Ovary (tissue), 9 donors: ENCODE results near the gene AMFR. TPM values are rescaled to one million over a fixed set of nuclear protein-coding genes. Genes with fewer than 3 reads are reported as not detected.

Source experiments
- DNase-seq, 5 donors: peaks; one replicate each; pipeline ENCODE4 v3.0.0-alpha.2; 2019 to 2020
- H3K27ac ChIP-seq, 2 donors: fragments of 200-600 bp; one replicate each; pipeline versions ENCODE4 v1.5.1 to v1.8.0; 2019 to 2022
- H3K27me3 ChIP-seq: fragments of 200-600 bp; one replicate; pipeline ENCODE4 v1.8.0; 2022
- H3K36me3 ChIP-seq: fragments of 200-600 bp; sonication (generic); one replicate; pipeline ENCODE4 v1.5.1; 2019
- H3K4me1 ChIP-seq: one replicate; pipeline ENCODE4 v1.8.1; 2013; ENCODE audit warnings: mild to moderate bottlenecking, moderate library complexity; ENCODE audit not compliant: insufficient read depth
- H3K4me3 ChIP-seq: fragments of 200-600 bp; sonication (generic); one replicate; pipeline ENCODE4 v1.5.1; 2017
- H3K9me3 ChIP-seq, 2 donors: fragments of 200-600 bp in 1 of 2; sonication (generic) in 1 of 2; one replicate each; pipeline versions ENCODE4 v1.5.1 to v1.8.1; 2013 to 2019; ENCODE audit warnings: mild to moderate bottlenecking in 1 of 2, moderate library complexity in 1 of 2
- EP300 ChIP-seq: sonication (generic); formaldehyde crosslinking; IDR thresholded peaks from one replicate; pipeline ENCODE4 v1.6.1; 2017; ENCODE audit warnings: antibody characterized with exemption
- POLR2A ChIP-seq: fragments of 450-650 bp; IDR thresholded peaks from one replicate; pipeline ENCODE4 v1.6.1; 2017; ENCODE audit warnings: antibody characterized with exemption, mild to moderate bottlenecking, moderate library complexity
- WGBS, 3 donors: extraction: QIAGEN DNeasy Blood & Tissue Kit in 1 of 3; methylation state at CpG; one replicate each; pipeline versions ENCODE4 v1.1.5 to v1.1.7; 2013 to 2017; 5-methylcytosine and 5-hydroxymethylcytosine counted together
- intact Hi-C, 4 donors: fragments of 100-400 bp; cut with DNase I; formaldehyde crosslinking; loops; one replicate each; pipeline versions ENCODE4 v1.11.0 to v1.15.1; 2022 to 2023
- polyA plus RNA-seq, 2 donors: library from polyadenylated mRNA; stranded (reverse); fragments of 200-250 nt in 1 of 2; fragments of 350-450 nt in 1 of 2; fragmentation: Illumina TruSeq in 1 of 2; extraction: RNeasy Lipid Tissue Mini Kit (QIAGEN cat#74804) in 1 of 2; gene quantifications; one replicate each; pipeline ENCODE4 v1.2.3, GENCODE V29; 2013 to 2014
- total RNA-seq, 7 donors: library from RNA; depleted of rRNA in 2 of 7; stranded (reverse); fragments of >200 nt in 2 of 7; fragmentation: NEBNext Ultra II Directional in 3 of 7; extraction: Animal tissue kit (Norgen Biotek cat#: 25700) in 3 of 7; gene quantifications; one replicate each; pipeline versions ENCODE4 v1.1.0 to v1.2.4, GENCODE V29; 2016 to 2023
- TF ChIP-seq, protein P1 (sequence below), 3 donors: fragments of 450-650 bp in 2 of 3; fragments of 200-600 bp in 1 of 3; IDR thresholded peaks; one replicate each; pipeline versions ENCODE4 v1.5.1 to v1.8.0; 2016 to 2022; ENCODE audit warnings: antibody characterized with exemption in 3 of 3, mild to moderate bottlenecking in 1 of 3
- donor health status: DM: no; HTN: no; CAD: no; lungs with moderate emphysema.
- donor health status: DM: no; HTN: no; CAD: no.
- donor health status: Bipolar disorder and iron deficiency.
- donor health status: DM: yes; HTN: yes; CAD: no.
- donor health status: DM: no; HTN: no; CAD: no.
- donor health status: DM: yes; HTN: yes; CAD: no.

AMFR gene
- total and polyA plus RNA-seq, 9 donors: 94.1 to 130 (median 107) TPM

DNA sequence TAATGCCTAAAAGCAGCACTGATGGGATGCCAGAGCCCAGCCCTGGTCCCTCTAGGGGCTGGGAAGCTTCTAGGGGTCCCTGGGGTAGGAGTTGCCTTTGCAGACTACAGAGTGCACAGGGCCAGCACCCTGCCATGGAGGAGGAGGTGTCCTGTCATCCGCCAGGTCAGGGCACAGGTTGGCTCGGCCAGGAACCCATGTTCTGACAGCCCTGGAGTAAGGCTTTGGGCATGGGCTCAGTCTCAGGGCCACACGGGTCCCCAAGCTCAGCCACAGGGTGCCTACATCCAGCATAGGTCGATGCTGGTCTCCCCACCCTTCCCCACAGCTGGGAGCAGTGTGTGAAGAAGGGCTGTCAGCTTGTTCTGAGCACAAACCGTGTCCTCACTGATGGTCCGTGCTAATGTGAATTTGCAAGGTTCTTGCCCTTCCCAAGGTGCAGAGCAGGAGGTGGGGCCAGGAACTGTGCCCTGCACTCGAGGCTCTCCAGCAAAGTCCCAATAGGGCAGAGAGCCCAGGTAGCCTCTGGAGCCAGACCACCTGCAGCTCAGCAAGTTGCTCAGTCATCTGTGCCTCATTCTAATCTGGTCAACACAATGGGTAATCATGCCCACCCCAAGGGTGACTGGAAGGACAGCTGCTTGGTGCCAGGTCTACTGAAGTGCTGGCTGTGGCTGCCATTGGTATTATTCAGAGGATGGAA, 72.8 kb downstream of the AMFR start:
- no peak overlapping the region for H3K4me3 ChIP-seq
- H3K27me3 ChIP-seq: no peaks in the 10 kb centered on the region
- no peaks in the 10 kb centered on the region for H3K9me3 ChIP-seq
- H3K36me3 ChIP-seq: no peaks in the 10 kb centered on the region
- intact Hi-C loops: no loop called here
- no peak for TF ChIP-seq POLR2A
- TF ChIP-seq, protein P1, sequence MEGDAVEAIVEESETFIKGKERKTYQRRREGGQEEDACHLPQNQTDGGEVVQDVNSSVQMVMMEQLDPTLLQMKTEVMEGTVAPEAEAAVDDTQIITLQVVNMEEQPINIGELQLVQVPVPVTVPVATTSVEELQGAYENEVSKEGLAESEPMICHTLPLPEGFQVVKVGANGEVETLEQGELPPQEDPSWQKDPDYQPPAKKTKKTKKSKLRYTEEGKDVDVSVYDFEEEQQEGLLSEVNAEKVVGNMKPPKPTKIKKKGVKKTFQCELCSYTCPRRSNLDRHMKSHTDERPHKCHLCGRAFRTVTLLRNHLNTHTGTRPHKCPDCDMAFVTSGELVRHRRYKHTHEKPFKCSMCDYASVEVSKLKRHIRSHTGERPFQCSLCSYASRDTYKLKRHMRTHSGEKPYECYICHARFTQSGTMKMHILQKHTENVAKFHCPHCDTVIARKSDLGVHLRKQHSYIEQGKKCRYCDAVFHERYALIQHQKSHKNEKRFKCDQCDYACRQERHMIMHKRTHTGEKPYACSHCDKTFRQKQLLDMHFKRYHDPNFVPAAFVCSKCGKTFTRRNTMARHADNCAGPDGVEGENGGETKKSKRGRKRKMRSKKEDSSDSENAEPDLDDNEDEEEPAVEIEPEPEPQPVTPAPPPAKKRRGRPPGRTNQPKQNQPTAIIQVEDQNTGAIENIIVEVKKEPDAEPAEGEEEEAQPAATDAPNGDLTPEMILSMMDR (IDR thresholded peaks at IDR 0.05): no peak
- TF ChIP-seq EP300: no peak
- no peaks in the 10 kb centered on the region for H3K4me1 ChIP-seq
- H3K27ac ChIP-seq: no peak overlapping the region
- peak in 3 of 5 donors; percentile 9 to 20 (median 11) for DNase-seq
- WGBS, 3 donors: 75 to 85% (median 83%) methylated on average over 7 of the region's 7 CpGs

DNA sequence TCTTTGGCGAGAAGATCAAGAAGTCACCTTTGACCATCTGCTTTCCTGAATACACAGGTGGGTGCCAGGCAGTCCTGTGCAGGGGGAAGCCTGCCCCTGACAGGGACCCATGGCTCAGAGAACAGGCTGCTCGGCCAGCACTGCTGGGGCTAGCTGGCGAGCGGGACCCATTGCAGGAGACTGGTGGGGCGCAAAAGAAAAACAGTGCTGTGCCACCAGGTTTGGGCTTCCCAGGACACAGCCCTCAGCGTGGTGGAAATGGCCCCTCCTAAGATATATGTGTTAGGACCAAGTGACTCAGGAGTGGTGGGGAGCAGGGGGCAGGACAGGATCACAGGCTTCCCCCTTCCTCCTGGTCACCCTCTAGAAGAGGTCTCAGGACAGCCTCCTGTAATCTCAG, 73.9 kb downstream of the AMFR start:
- Histone ChIP-seq H3K4me1 (no peaks in the 10 kb centered on the region), H3K36me3 (no peaks in the 10 kb centered on the region), H3K27me3 (no peaks in the 10 kb centered on the region), H3K27ac (no peak overlapping the region), H3K9me3 (no peaks in the 10 kb centered on the region), H3K4me3 (no peak overlapping the region)
- TF ChIP-seq, protein P1 (IDR thresholded peaks at IDR 0.05): no peak
- no peak for TF ChIP-seq POLR2A
- TF ChIP-seq EP300: no peak
- intact Hi-C loops: no loop called here
- peak in 2 of 5 donors; percentile 0 to 15 for DNase-seq
- WGBS, 3 donors: 92 to 97% (median 93%) methylated on average over 6 of the region's 6 CpGs

DNA sequence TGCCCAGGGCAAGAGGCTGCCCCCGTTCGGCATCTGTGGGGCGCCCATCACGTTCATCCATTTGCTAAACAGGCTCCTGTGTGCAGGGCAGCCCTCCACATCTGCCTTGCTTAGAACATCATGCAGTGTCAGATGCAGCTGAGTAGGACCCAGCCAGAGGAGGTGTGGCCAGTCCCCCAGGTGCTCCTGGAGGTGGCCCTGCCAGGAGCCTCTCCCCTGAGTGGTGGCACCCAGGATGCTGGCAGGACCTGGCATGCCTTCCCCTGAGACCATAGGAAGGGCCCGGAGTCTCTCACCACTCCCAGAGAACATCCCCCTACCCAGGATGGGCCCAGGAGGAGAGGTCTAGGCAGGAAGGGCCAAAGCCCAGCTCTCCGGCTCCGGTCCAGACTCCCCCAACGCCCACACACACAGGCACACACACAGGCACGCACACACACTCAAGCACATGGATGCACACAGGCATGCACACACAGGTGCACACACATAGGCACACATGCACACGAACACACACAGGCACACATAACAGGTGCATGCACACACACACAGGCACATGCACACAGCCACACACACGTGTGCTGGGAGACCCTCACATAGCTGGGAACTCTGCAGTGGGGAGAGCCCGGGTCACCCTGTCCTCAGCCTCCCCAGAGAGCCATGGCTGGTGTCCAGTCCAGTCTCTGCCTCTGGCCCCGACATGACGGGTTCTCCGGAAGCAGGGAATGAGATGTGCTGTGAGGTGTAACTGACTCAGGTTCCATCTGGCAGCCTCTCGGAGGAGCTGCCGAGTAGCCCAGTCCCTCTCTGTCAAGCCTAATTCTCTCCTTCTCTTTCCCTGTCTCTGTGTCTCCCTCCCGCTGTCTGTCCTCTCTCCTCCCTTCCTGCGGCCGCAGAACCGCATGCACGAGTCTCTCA, 74.6 kb downstream of the AMFR start:
- 75 to 81% (median 78%) methylated on average over 22 of the region's 22 CpGs for WGBS, 3 donors
- Histone ChIP-seq H3K4me1 (no peaks in the 10 kb centered on the region), H3K27me3 (no peaks in the 10 kb centered on the region), H3K27ac (no peak overlapping the region), H3K9me3 (no peaks in the 10 kb centered on the region), H3K36me3 (no peaks in the 10 kb centered on the region), H3K4me3 (no peak overlapping the region)
- intact Hi-C loops: no loop called here
- TF ChIP-seq, protein P1 (IDR thresholded peaks at IDR 0.05): no peak
- no peak for TF ChIP-seq EP300
- TF ChIP-seq POLR2A: no peak
- DNase-seq: peak in 1 of 5 donors; percentile 17

DNA sequence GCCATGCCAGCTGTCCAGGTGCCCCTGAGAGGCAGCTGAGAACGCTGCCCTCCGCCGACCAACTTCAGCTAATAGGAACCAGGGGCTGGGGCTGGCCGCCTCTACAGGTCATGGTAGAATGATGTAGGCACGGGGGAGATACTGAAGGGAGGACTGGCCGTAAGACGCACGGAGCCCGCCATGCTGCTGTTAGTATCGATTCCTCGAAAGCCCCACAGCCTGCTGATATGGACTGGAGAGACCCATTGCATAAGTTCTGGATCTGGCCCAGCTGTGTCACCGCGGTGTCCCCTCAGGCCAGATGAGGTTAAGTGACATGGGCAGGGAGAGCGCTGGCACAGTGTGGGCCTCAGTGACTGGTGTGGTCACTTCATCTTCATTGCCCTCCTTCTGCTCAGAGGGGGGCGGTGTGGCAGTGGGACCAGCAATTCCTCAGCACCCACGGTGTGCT, 75.6 kb downstream of the AMFR start:
- no peak for DNase-seq
- no peak for TF ChIP-seq POLR2A
- TF ChIP-seq EP300: no peak
- TF ChIP-seq, protein P1 (IDR thresholded peaks at IDR 0.05): no peak
- intact Hi-C loops: loop anchor here in 1 of 4 donors (10.0 kb wide), 1 partner anchor 345 kb away; no protein-coding TSS in a partner anchor
- H3K36me3 ChIP-seq: no peaks in the 10 kb centered on the region
- no peaks in the 10 kb centered on the region for H3K4me1 ChIP-seq
- H3K27ac ChIP-seq: no peak overlapping the region
- H3K9me3 ChIP-seq: no peaks in the 10 kb centered on the region
- WGBS, 3 donors: 86 to 92% (median 89%) methylated on average over 16 of the region's 16 CpGs
- no peak overlapping the region for H3K4me3 ChIP-seq
- H3K27me3 ChIP-seq: no peaks in the 10 kb centered on the region
